ENCODE measurements around the gene PIK3IP1. TPM values are rescaled to one million over a fixed set of nuclear protein-coding genes. Genes with fewer than 3 reads are reported as not detected.

Gene PIK3IP1
- total RNA-seq, 6 experiments from 2014 or later = 8.3 to 11.3 (median 8.9) TPM

- DNase-seq = no peak
- H3K4me1 Mint-ChIP-seq (ENCODE audit: low read depth) = no peaks in the 10 kb centered on the region
- no peak for TF ChIP-seq CTCF (IDR thresholded peaks at IDR 0.05)
- H3K27me3 Mint-ChIP-seq (ENCODE audit: insufficient read depth) = peaks cover 1% of the 10 kb centered on the region; the same call in 1 of the 2 replicates
- peaks cover 19% of the 10 kb centered on the region for H3K36me3 Mint-ChIP-seq (ENCODE audit: low read depth)
- no peaks in the 10 kb centered on the region for H3K9me3 Mint-ChIP-seq
- H3K4me3 Mint-ChIP-seq = no peak overlapping the region
- H3K27ac Mint-ChIP-seq = no peak overlapping the region
These were observed 24.0 kb downstream of the PIK3IP1 start for GRCh38 chr22:31268281-31268680.

GRCh38 chr22:31263896-31264640, 28.2 kb downstream of the PIK3IP1 start:
- peaks cover 41% of the 10 kb centered on the region for H3K36me3 Mint-ChIP-seq (ENCODE audit: low read depth)
- H3K4me1 Mint-ChIP-seq (ENCODE audit: low read depth) = no peaks in the 10 kb centered on the region
- H3K4me3 Mint-ChIP-seq = no peak overlapping the region
- no peaks in the 10 kb centered on the region for H3K9me3 Mint-ChIP-seq
- no peak overlapping the region for H3K27ac Mint-ChIP-seq
- H3K27me3 Mint-ChIP-seq (ENCODE audit: insufficient read depth) = no peaks in the 10 kb centered on the region; the same call in 1 of the 2 replicates
- no peak for TF ChIP-seq CTCF (IDR thresholded peaks at IDR 0.05)
- no peak for DNase-seq

GRCh38 chr22:31262312-31263133, 29.8 kb downstream of the PIK3IP1 start:
- no peak for TF ChIP-seq CTCF (IDR thresholded peaks at IDR 0.05)
- Mint-ChIP-seq H3K9me3 (no peaks in the 10 kb centered on the region), H3K4me1 (ENCODE audit: low read depth) (no peaks in the 10 kb centered on the region), H3K36me3 (ENCODE audit: low read depth) (peaks cover 33% of the 10 kb centered on the region), H3K27me3 (ENCODE audit: insufficient read depth) (no peaks in the 10 kb centered on the region), H3K27ac (no peak overlapping the region), H3K4me3 (no peak overlapping the region)
- DNase-seq = no peak

- H3K9me3 Mint-ChIP-seq = no peaks in the 10 kb centered on the region
- H3K4me3 Mint-ChIP-seq = no peak overlapping the region
- TF ChIP-seq CTCF (IDR thresholded peaks at IDR 0.05) = no peak
- no peaks in the 10 kb centered on the region for H3K4me1 Mint-ChIP-seq (ENCODE audit: low read depth)
- no peak overlapping the region for H3K27ac Mint-ChIP-seq
- H3K27me3 Mint-ChIP-seq (ENCODE audit: insufficient read depth) = no peaks in the 10 kb centered on the region
- DNase-seq = no peak
- H3K36me3 Mint-ChIP-seq (ENCODE audit: low read depth) = peaks cover 28% of the 10 kb centered on the region
These were observed 31.8 kb downstream of the PIK3IP1 start for GRCh38 chr22:31260474-31260856.

- H3K9me3 Mint-ChIP-seq = no peaks in the 10 kb centered on the region
- no peak for TF ChIP-seq CTCF (IDR thresholded peaks at IDR 0.05)
- no peak for DNase-seq
- H3K4me3 Mint-ChIP-seq = no peak overlapping the region
- H3K27me3 Mint-ChIP-seq (ENCODE audit: insufficient read depth) = no peaks in the 10 kb centered on the region
- no peak overlapping the region for H3K27ac Mint-ChIP-seq
- no peaks in the 10 kb centered on the region for H3K4me1 Mint-ChIP-seq (ENCODE audit: low read depth)
- peaks cover 28% of the 10 kb centered on the region for H3K36me3 Mint-ChIP-seq (ENCODE audit: low read depth)
These were observed 32.4 kb downstream of the PIK3IP1 start for GRCh38 chr22:31259798-31260473.
